Activated CD8-positive, alpha-beta memory T cell treated with anti-CD3 and anti-CD28 coated beads for 48 hours (primary cell): ENCODE measurements around the gene RNF175.

Experiments
- DNase-seq, 3 experiments: peaks; one replicate each; pipeline ENCODE4 v3.0.0-alpha.2; 2020; ENCODE audit warnings: low read depth in 2 of 3, low spot score in 2 of 3

The RNF175 gene

GRCh38 chr4:153750197-153750817 lies 9.5 kb downstream of the RNF175 start:
- DNase-seq = peak in 2 of 3 experiments; percentile 32 to 47

GRCh38 chr4:153748378-153748777 lies 11.4 kb downstream of the RNF175 start:
- no peak for DNase-seq

GRCh38 chr4:153747406-153747955 lies 12.3 kb downstream of the RNF175 start:
- DNase-seq = no peak

GRCh38 chr4:153745651-153746050 lies 14.2 kb downstream of the RNF175 start:
- no peak for DNase-seq

GRCh38 chr4:153741541-153741940 lies 18.3 kb downstream of the RNF175 start:
- no peak for DNase-seq

GRCh38 chr4:153735906-153736461 lies 23.8 kb downstream of the RNF175 start:
- DNase-seq = no peak

- no peak for DNase-seq
These were observed 25.9 kb downstream of the RNF175 start for GRCh38 chr4:153733751-153734448.

GRCh38 chr4:153731239-153731638 lies 28.6 kb downstream of the RNF175 start:
- DNase-seq = no peak

GRCh38 chr4:153729895-153730294 lies 29.9 kb downstream of the RNF175 start:
- DNase-seq = no peak

GRCh38 chr4:153728660-153729059 lies 31.2 kb downstream of the RNF175 start:
- DNase-seq = no peak

- no peak for DNase-seq
These were observed 31.7 kb downstream of the RNF175 start for GRCh38 chr4:153728151-153728550.

- no peak for DNase-seq
These were observed 34.0 kb downstream of the RNF175 start for GRCh38 chr4:153725831-153726154.

- DNase-seq = no peak
These were observed 34.5 kb downstream of the RNF175 start for GRCh38 chr4:153725136-153725830.

GRCh38 chr4:153724606-153725005 lies 35.2 kb downstream of the RNF175 start:
- no peak for DNase-seq

GRCh38 chr4:153722036-153722435 lies 37.8 kb downstream of the RNF175 start:
- no peak for DNase-seq

- no peak for DNase-seq
These were observed 45.8 kb downstream of the RNF175 start for GRCh38 chr4:153713866-153714646.

- no peak for DNase-seq
These were observed 49.1 kb downstream of the RNF175 start for GRCh38 chr4:153710681-153711080.

- no peak for DNase-seq
These were observed 53.3 kb downstream of the RNF175 start for GRCh38 chr4:153706519-153706918.

- no peak for DNase-seq
These were observed 53.9 kb downstream of the RNF175 start for GRCh38 chr4:153705743-153706468.

GRCh38 chr4:153704522-153704921 lies 55.3 kb downstream of the RNF175 start:
- no peak for DNase-seq
